GM19452 (cell line): ENCODE measurements around the gene ZFYVE28.
"Not testable (repeated sequence)": the region's sequence is repeated elsewhere in the genome, so short reads cannot be mapped to it uniquely, and the experiment has no call there.

ENCODE experiments used
- ATAC-seq: cut with Tn5 transposase; IDR thresholded peaks from one replicate; pipeline ENCODE4 v1.9.1; 2021; ENCODE audit not compliant: unreplicated experiment

Gene ZFYVE28

GRCh38 chr4:2393353-2394270, 24.8 kb downstream of the ZFYVE28 start:
- ATAC-seq = no peak

- no peak for ATAC-seq
Measured at GRCh38 chr4:2390784-2391421, 27.5 kb downstream of the ZFYVE28 start.

DNA sequence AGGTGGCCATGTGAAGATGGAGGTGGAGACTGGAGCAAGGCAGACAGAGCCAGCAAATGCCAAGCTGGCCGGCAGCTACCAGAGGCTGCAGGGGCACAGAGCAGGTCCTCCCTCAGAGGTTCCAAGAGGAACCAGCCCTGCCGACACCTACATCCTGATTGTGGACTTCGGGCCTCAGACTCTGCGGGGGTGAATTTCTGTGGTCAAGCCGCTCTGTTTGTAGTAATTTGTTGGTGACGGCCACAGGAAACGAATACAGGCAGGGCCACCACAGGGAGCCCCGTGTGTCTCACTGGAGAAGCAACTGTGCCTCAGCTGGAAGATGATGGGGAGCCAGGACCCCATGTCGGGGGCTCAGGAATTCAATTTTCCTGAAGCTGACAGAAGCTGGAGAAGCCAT, 28.3 kb downstream of the ZFYVE28 start:
- no peak for ATAC-seq

DNA sequence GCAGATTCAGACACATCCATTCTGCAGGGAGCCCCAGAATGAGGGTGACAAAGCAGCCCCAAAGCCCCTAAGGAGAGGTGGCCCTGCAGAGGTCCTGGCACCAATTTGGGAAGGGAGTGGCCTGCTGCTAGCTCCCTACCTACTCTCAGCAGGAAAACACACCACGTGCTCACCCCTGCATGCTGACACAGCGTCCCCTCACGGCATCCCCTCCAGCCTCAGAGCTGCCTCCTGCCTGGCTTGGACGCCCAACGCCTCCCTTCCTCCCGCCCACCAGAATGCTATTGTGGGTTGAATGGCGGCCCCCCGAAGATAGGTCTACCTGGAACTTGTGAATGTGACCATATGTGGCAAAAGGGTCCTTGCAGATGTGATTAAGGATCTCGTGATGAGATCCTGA, 28.8 kb downstream of the ZFYVE28 start:
- ATAC-seq = no peak

DNA sequence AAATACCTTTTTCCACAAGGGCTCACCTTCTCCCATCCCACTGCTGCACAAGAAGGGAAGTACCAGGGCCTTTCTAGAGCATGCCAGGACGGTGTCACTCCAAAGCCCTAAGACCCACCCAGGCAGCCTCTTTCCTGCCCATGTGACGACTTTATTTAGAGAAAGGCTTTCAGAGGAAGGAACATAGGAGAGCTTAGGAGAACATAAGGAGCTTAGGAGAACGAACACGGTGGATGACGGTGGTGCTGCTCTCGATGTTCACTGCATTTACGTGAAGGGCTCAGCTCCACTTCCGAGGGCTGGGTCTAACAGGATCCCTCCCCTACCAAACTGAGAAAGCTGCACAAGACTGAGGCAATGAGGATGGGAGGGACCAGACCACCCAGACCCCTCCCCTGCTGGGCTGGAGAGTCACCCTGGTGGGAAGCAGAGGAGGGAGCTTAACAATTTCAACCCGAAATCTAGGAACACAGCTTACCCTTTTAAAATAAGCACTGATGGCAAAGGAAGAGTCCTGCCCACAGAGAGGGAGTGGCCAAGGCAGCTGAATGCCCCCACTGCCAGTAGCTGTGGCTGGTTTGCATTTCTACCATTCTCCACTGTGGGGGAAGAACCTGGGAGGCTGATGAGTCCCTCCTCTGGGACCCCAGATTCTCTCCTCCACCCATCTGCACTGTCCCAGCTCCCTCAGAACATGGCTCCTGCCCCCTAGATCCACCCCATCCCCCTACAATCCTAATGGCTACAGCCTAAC, 29.8 kb downstream of the ZFYVE28 start:
- ATAC-seq = no peak

GRCh38 chr4:2387829-2388228, 30.6 kb downstream of the ZFYVE28 start:
- ATAC-seq = no peak

GRCh38 chr4:2387218-2387617, 31.2 kb downstream of the ZFYVE28 start:
- ATAC-seq = no peak

DNA sequence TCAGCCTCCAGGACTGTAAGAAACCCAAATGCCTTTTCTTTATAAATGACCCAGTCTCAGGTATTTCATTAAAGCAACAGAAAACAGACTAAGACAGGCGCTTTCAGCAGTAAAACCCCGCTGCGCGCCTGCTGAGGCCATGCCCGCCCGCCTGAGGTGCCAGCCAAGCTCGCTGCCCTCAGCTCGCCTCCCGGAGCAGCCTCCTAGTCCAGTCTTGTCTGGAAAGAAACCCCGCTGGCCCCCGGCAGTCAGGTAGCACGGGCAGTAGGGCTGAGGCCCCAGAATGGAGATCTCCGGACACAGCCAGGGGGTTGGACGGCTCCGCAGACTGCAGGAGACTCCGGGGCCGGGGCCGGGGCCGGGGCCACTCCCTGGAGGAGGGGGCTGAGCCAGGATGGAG, 31.7 kb downstream of the ZFYVE28 start:
- ATAC-seq = no peak

DNA sequence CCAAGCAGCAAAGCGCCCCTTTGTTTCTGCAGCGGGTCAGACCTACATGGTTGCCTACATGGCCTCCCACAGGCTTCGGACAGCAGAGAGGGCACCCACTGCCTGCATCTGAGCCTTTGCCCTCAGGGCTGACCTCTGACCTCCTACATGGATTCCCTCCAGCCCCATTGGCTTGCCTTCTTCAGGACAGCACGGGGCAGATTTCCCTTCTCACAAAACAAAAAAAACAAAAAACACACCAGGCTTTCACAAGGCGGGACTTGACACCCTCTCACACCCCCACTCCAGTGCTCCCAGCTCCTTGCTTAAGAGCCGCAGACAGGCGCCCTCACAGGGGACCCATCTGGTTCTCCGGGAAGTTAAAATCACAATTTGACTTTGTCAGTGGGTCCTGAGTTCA, 32.9 kb downstream of the ZFYVE28 start:
- ATAC-seq = no peak

DNA sequence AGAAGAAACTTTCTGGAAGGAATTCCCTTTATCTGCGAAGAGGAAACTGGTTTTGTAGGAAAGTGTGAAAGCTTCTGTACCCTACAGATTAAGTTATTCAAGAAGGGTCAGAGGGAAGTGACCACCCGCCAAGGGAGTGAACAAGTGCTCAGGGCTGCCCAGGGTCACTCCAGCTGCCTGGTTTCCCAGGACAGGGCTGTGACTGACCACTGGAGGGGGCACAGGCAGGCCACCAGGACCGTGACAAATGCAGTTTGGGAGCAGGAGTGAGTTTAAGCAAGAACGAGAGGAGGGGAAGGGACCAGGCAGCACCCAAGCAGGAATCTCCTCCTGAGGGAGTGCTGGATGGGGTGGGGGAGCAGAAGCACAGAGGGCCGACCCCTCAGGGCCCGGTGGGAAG, 34.2 kb downstream of the ZFYVE28 start:
- no peak for ATAC-seq

DNA sequence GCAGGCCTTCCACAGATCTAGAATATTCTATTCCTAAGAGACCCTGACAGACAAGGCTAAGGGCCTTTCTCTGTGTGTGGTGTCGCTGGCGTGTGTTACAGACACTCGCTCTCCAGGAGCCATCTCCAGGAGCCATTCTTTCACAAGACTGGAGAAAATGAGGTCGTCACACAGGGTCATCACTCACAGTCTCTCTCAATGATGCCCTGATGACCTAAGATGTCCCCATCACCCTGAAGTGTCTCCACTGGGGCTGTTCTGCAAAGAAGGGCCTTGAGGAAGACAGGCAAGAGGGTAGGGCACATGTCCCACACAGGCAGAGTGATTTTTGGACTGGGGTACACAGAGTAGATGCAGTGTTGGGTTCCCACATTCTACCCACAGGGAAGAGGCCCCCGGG, 34.7 kb downstream of the ZFYVE28 start:
- ATAC-seq = no peak

DNA sequence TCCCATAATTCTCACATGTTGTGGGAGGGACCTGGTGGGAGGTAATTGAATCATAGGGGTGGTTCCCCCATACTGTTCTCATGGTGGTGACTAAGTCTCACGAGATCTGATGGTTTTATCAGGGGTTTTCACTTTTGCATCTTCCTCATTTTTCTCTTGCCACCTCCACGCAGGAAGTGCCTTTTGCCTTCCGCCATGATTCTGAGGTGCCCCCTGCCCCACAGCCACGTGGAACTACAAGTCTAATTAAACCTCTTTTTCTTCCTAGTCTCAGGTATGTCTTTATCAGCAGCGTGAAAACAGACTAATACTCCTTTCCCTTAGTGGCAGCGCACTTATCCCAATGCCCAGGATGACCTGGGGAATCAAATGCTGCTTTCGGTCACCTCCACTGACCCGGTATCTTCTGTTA, 35.2 kb downstream of the ZFYVE28 start:
- ATAC-seq = not testable (repeated sequence)

GRCh38 chr4:2382769-2383202, 35.7 kb downstream of the ZFYVE28 start:
- ATAC-seq = not testable (repeated sequence)

DNA sequence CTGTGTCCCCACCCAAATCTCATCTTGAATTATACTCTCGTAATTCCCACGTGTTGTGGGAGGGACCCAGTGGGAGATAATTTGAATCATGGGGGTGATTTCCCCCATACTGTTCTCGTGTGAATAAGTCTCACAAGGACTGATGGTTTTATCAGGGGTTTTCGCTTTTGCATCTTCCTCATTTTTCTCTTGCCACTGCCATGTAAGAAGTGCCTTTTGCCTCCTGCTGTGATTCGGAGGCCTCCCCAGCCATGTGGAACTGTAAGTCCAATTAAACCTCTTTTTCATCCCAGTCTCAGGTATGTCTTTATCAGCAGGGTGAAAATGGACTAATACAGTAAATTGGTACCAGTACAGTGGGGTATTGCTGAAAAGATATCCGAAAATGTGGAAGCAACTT, 37.9 kb downstream of the ZFYVE28 start:
- ATAC-seq = not testable (repeated sequence)

GRCh38 chr4:2378898-2379297, 39.5 kb downstream of the ZFYVE28 start:
- no peak for ATAC-seq

GRCh38 chr4:2378401-2378800, 40.0 kb downstream of the ZFYVE28 start:
- ATAC-seq = no peak

DNA sequence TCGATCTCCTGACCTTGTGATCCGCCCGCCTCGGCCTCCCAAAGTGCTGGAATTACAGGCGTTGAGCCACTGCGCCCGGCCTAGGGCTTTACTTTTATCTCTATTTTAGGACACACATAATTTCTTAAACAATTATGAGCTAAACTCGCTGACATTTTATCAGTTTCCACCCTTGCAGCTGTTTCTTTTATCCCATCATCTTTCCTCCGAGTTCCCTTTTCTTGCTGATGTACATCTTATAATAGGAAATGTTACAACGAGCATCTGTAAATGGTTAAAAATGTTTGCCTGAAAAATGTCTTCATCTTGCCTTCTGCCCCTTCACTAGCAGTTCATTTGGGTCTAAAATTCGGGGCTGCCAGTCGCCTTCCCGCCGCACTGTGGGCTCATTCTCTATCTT, 41.2 kb downstream of the ZFYVE28 start:
- ATAC-seq = no peak

- ATAC-seq = no peak
Measured at GRCh38 chr4:2375427-2375826, 43.0 kb downstream of the ZFYVE28 start.

- ATAC-seq = no peak
Measured at GRCh38 chr4:2373532-2373931, 44.9 kb downstream of the ZFYVE28 start.

DNA sequence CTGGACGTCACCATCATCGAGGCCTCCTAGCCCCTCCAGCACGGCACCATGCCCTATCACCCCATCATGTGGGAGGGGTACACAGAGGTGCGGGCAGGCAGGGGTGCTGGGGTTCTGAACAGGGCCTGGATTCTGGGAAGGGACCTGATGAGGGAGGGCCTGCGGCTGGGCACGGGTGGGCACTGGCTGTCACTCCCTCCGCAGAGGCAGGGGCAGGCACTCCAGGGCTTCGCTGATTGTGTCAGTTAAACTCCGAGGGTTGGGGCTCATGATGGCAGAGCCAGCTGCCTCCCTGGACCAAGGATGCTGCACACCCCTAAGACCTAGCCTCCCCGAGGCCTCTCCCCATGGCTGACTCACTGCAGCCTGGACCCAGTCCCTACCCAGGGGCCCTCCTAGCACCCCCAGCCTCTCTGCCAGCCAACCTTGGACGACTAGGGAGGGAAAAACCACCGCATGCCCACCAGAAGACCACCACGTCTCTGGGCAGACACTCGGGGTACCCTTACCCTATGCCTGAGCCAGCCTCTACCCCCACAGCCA, 45.9 kb downstream of the ZFYVE28 start:
- no peak for ATAC-seq

DNA sequence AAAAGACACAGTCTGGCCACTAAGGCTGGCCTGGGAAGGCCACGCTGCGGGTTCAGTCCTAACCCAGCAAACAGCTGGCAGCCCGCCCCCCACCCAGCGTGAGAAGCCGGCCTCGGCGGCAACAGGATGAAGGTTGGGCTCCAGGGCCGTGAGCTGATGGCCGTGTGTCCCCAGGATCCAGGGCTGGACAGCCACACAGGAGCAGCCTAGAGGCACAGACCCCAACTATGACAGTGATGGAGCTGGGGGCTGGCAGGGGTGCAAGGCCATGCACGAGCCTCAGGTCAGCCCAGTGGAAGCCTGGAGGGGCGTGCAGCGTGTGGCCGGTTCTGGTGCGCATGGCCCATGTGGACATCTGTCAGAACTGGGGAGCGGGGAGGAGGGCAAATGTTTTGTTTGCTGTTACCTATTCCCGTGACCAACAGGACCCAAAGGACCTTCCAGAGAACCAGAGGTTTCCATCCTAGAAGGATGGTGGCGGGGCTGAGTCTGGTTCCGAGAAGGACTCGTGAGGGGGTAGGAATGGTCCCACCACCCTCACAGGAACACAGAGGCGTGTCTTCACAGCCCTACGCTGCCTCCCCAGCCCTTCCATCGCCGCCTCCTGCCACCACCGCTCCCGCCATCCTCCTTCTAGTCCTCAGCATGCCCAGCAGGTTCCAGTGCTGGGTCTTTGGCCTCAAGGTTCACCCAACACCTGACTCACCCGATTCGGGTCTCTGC, 46.5 kb downstream of the ZFYVE28 start:
- no peak for ATAC-seq
